SW480 (cell line): Measurements from ENCODE around the gene NMRAL1.

Experiments
- DNase-seq: peaks from one replicate; pipeline ENCODE4 v3.0.0-alpha.2; 2016; ENCODE audit warnings: low spot score

The NMRAL1 gene

DNA sequence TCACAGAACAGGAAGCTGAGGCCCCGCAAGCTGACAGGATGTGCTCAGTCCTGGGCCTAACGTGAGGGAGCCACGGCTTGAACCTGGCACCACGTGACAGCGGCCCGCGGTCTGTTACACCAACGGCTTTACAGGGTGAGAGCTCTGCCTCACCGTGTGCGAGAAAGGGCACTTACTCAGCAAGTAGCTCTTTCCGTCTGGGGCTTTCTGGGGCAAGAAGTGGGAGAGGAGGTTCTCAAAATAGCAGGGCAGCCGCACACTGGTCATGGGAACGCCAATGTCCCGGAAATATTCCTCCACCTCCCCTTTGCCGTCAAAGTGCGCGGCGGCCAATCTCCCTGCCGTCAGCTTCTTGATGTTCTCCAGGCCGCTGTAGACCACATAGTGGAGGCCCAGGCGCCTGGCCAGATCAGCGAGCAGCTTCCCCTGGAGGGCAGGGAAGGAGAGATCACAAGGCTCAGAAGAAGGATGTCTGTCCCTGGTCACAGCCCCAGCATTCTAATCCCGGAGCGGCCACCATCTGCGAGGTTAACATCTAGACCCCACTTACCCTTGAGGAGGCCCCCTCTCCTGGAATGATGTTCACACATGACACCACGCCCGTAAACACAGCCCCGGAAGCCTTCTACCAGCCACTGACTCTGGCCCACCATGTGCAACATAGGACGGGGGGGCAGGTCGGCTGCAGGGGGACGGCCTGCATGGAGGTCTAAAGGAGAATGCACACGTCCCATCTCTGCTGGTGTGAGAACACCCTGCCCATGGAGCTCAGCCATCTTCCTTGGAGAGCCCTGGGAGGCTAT, 8.2 kb downstream of the NMRAL1 start:
- no peak for DNase-seq

DNA sequence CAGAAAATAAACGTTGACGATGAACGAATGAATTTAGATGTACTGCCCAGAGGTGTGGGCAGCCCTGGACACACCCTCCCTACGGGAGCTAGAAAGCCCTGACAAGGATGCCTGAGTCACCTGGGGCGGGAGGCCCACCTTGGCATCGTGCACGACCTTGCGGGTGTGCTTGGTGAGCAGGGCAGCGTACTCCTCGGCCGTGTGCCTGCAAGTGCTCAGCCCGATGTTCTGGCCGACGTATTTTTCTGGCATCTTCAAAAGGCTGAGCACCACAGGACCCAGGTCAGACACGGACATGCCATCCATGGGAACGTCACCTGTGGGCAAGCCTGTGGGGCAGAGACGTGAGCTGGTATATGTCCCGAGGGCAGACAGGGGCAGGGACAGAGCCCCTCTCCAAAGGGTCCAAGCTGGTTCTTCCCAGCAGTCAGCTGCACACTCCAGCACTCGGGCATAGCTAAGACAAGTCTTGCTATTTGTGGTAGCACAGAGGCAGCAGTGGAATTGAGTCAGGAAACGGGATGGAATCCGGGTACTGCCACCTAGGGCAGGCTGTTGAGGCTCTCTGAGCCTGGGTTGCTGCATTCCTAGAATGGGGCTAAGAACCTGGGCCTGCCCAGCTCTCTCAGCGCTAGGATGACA, 10.8 kb downstream of the NMRAL1 start:
- no peak for DNase-seq

DNA sequence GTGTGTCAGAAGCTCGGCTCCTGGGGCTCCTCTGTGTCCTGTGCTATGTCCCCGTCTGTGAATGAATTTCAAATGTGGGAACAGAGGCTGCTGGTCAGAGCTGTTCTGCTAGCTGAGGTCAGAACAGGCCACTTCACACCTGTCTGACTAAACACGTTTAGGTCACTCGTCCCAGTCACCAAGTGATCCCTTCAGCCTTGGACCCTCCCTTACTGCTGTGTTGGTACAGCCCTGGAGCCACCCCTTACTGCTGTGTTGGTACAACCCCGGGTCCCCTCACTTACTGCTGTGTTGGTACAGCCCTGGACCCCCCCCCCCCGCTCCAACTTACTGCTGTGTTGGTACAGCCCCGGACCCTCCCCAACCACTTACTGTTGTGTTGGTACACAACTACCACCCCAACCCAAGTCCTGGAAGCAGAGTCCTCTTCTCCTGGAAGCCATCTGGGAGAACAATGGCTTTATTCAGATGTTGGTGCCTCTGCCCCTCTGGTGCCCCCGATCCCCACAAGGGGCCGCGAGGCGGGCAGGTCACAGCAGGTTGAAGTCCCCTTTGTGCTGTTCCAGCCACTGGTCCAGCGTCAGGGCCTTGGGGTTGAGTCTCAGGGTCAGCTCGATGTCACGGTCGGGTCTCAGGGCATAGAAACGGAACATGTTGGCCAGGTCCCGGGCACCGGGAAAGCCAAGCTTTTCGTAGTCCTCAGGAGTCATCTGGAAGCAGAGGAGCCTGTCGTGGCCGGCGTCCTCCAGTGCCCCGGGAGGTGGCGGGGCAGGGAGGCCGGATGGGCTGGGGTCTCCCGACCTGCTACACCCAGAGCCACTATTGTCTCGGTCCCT, 13.0 kb downstream of the NMRAL1 start:
- peak; percentile 8 for DNase-seq

DNA sequence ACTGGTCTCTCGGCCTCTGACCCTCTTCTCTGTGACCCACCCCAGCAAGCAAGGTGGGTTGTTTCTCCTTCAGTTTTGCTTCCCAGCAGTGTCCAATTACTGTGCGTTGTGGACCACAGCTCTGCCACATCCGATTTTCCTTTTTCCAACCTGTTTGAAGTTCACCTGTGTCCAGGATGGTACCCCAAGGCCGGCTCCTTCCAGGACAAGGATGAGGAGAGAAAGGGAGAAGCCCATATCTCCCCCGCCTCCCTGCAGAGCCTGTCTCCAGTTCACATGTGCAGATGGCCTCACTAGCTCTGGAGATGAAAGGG, 13.5 kb downstream of the NMRAL1 start:
- no peak for DNase-seq

DNA sequence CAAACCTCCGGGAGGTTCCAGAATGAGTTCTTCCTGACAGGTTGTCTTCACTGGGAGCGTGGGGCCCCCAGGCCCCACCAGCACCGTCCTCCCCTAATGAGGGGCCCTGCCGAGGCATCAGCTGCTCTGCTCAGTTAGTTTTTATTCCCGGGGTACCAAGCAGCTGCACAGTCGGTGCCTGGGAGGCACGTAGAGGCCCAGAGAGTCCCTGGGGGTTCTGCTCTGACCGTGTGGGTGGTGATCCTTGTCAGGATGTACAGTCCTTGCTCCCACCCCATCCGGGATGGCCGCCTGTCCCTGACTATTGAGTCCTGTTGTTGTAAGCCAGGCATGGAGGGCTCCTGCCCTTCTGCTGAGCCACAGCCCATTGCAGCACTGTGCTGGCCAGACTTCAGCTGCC, 18.5 kb downstream of the NMRAL1 start:
- no peak for DNase-seq

DNA sequence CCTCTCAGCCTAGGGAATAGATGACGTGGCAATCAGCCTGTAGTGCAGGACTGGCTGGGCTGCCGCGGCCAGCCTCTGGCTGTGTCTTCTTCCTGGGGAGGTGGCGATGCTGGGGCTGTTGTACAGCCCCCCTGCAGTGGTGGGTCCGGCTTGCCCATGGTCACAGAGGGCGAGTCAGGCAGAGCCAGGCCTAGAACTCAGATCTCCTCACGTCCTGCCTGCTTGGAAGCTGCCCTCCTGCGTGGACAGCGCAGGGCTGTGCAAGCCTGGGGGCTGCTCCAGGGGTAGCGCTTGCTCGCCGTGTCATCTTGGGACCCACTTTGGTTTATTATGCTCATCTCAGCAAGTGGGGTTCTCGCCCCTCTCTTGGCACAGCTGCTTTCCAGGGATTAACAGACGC, 19.3 kb downstream of the NMRAL1 start:
- no peak for DNase-seq

DNA sequence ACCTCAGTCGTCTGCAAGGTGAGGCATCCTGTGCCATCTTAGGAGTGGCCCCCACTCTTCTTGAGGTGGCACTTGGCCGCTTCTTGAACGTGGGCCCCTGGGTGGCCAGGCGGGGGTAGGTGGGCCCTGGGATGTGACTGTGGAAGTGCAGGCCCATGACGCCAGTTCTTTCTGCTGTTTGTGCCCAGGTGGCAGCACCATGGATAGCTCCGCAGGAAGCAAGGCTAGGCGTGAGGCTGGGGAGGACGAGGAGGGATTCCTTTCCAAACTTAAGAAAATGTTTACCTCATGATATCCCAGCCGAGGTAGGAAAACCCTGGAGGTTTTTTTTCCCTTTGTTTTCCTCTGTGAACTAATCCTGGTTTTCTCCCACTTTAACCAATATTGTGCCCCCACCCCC, 19.8 kb downstream of the NMRAL1 start:
- no peak for DNase-seq

DNA sequence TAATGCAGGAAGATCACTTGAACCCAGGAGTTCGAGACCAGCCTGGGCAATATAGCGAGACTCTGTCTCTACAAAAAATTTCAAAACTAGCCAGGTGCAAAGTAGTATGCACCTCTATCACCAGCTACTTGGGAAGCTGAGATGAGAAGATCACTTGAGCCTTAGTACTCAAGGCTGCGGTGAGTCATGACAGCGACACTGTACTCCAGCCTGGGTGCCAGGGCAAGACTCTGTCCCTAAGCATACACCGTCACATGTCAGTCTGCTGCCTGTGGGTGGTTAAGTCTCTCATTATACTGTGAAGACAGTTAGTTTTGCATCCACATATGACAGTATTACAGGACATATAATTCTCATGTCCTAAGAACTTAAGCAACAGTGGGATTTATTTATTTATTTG, 21.8 kb downstream of the NMRAL1 start:
- no peak for DNase-seq

DNA sequence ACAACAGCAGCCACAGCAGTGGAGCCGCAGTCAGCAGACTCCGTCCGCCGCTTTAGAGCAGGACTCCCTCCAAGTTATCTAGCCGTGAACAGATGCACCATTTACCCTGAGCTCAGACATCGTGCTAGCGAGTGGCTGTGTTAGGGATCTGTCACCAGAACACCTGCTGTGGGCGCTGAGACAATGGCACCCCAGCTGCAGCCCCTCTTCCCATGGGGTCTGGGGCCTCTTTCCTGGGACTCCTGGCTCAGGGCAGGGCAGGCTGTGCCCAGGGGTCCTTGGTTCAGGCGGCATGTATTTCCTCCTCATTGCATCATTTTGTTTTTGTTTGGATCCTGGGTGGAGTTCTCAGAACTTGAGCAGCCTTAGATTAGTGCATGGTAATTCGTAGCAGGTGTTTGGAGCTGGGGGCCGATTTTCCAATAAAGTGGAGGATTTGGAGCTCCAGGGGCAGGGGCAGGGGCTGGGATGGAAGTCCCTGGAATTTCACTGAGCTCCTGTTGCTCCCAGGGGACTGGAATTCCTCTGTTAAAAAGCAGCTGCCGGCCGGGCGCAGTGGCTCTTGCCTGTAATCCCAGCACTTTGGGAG, 23.4 kb downstream of the NMRAL1 start:
- no peak for DNase-seq

DNA sequence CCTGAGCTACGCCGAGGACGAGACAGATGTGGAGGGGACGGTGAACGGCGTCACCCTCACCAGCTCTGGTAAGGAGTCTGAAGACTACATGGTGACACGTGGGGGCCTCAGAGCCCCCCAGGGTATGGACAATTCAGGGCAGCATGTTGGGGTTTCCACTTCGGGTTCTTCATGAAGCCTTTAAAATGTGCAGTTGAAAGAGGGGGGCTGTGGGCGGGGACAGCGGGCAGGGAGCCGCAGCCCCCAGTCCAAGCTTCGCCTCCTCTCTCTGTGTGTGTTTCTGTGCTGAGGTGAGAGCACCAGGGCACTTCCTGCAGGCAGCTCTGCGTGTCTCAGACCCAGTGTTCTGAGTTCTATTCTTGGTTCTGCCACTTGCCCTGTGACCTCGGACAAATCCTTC, 24.0 kb downstream of the NMRAL1 start:
- DNase-seq, result no peak

DNA sequence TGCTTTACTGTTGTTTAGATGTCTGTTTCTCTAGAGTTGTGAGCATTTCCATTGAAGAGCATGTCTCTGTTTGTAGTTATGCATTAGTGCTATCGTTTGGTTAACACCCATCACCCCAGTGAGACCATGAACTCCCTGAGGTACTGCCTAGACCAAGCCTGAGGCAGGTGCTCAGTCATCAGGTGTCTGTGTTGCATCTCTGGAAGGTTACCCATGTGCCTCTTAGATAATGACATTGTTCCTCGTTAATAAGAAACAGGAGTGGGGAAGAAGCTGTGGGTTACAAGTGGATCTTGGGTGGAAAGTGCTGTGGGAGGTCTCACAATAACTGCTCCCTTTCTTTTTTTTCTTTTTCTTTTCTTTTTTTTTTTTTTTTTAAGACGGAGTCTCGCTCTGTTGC, 30.4 kb downstream of the NMRAL1 start:
- no peak for DNase-seq

DNA sequence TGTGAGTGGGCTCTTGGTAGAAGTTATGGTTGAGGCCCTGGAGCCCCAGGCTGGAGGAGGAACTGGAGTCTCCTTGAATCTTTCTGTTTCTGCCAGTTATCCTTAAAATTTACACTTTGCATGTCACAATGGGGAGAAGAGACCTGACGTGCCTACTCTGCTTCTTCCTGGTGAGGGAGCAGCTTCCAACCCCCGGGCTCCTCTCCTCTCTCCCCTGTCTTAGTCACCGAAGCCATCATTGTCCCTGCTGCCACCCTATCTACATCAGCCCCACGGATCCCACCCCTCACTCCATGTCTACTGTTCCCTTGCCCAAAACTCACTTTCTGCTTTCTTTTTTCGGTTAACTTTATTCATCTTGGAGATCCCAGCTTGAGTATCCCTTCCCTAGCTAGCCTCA, 31.2 kb downstream of the NMRAL1 start:
- no peak for DNase-seq

DNA sequence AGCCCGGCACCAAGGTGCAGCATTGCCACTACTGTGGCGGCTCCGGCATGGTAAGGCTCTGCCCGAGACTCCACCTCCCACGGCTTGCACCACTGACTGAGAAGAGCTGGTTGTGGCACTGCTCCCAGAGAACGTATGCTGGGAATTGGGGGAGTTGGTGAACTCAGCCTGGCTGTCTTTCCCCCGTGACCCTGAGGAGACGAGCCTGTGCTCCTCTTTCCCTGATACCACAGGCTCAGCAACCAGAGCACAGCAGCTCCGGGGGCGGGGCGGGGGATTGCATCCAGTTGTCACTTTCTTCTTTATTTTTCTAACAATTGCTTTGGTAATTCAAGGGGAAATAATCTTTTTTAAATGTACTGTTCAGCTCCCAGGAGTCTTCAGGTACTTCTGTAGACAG, 32.1 kb downstream of the NMRAL1 start:
- no peak for DNase-seq

DNA sequence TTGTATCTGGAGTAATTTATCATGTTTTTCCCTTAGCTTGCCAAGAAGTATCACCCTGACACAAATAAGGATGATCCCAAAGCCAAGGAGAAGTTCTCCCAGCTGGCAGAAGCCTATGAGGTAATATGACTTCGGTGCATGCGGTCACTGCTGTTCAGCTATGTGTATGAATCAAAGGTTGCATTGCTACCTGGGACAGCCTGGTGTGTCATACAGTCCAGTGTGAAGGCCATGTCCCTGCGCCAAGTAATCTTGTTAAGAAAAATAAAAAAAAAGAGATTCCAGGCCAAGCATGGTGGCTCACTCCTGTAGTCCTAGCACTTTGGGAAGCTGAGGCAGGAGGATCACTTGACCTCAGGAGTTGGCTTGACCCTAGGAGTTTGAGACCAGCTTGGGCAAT, 37.1 kb downstream of the NMRAL1 start:
- no peak for DNase-seq

DNA sequence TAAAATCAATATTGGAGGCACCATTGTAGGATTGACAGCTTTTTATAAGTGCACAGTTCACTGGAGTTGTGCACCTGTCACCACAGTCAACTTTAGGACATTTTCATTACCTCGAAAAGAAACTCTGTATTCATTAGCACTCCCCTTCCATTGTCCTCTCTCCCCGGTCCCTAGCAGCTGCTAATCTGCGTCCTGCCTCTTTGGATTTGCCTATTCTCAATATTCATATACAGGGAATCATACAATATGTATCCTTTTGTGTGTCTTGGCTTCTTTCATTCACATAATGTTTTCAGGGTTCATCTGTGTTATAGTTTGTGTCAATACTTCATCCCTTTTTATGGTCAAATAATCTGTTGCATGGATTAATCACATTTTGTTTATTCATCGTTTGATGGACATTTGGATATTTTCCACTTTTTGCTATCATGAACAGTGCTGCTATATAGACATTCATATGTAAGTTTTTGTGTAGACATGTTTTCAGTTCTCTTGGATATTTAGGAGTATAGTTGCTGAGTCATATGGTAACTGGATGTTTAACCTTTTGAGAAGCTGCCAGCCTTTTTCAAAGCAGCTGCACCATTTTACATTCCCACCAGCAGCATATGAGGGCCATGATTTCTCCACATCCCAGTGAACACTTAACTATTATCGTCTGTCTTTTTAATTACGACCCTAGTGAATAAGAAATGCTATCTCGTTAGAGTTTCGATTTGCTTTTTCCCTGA, 38.9 kb downstream of the NMRAL1 start:
- DNase-seq, result no peak

DNA sequence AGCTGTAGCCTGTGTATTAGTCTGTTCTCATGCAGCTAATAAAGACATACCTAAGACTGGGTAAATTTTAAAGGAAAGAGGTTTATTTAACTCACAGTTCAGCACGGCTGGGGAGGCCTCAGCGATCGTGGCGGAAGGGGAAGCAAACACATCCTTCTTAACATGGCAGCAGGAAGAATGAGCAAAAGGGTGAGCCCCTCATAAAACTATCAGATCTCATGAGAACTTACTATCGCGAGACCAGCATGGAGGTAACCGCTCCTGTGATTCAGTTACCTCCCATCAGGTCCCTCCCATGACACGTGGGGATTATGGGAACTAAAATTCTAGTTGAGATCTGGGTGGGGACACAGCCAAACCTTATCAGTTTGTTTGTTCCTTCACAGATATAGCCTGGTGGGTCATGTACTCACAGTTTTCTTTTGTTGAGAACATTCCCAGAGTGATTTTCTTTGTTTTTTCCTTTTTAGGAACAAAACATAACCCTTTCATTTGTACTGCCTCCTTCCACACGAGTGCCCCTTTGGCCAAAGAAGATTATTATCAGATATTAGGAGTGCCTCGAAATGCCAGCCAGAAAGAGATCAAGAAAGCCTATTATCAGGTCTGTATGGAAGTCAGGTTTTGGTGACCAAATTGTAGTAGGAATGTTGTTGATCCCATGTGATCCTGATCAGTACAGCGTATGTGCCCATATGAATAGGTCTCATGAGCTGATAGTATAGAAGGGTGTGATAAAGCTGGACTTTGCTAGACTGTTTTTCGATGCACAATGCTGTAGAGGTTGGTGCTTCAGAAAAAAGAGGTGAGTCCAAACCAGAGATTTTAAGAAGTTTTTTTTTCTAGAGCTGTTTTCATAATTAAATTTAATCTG, 40.3 kb downstream of the NMRAL1 start:
- DNase-seq, result no peak

DNA sequence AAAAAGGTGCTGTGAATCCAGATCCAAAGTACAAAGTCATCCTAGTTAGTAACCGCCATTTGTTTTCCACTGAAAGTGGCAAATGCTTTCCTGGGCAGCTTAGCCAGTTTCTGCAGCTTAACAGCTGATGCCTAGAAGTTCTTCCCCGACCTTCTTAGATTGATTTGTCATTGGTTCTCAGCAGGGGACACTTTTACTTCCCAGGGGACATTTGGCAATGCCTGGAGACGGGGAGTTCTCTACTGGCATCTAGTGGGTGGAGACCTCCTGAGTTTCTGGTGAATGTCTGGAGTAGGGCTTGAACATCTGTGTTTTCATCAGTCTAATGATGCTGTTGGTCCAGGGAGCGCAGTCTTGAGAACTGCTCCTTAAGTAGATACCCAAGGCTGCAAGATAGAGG, 41.2 kb downstream of the NMRAL1 start:
- no peak for DNase-seq

DNA sequence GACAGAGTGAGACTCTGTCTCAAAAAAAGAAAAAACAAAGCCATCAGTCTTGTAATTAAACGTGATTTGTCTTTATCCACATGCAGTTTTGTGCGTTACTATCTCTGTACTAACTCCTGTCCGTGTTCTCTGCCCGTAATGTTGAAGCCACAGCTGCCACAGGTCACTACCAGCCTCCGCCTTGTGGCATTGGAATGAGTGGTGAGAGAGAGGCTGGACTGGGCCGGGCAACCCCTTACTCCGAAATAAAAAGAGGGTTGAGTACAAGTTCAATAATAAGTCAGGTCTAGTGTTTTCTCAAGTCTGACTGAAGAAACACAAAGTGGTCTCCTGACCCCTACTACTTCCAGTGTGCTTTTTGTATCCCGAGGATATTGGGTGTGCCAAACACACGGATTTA, 43.4 kb downstream of the NMRAL1 start:
- DNase-seq, result no peak

DNA sequence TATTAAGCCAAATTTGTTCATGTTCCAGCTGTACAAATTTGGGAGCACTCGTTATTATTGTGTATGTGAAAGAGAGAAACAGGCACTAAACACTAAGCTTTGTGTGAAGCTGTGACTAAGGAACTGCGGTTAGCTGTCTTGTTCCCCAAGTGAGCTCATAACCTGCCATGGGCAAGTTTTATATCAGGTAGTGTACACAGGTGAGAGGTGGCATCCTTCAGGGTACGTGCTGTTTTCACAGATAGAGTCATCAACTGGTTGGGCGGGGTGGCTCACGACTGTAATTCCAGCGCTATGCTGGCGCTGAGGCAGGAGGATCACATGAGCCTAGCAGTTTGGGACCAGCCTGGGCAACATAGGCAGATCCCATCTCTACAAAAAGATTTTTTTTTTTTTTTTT, 45.9 kb downstream of the NMRAL1 start:
- no peak for DNase-seq

DNA sequence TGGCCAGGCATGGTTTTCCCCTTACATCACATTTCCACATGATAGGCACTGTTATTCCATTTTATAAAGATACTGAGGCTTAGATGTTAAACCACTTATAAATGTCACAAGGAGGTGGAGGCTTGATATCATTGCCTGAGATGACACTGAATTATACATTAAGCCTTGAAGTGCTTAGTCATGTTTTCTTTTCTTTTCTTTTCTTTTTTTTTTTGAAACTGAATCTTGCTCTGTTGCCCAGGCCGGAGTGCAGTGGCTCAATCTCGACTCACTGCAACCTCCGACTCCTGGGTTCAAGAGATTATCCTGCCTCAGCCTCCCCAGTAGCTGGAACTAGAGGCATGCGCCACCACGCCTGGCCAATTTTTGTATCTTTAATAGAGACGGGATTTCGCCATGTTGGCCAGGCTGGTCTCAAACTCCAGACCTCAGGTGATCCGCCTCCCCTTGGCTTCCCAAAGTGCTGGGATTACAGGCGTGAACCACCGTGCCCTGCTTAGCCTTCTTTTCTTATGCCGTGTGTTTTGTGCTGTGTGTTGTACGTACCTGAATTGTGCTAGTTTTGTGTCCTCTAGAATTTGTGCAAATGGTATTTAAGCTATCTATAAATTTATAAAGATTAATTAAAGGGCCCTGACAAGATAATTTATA, 47.6 kb downstream of the NMRAL1 start:
- DNase-seq, result no peak
